Activated T-helper 2 cell treated with anti-CD3 and anti-CD28 coated beads, Interferon-gamma antibody, Interleukin-2, Interleukin-4, amounts not matched to agents 10 μg/mL and 5 μg/mL and 100 μg/mL, durations not matched to agents 14 hours and 24 hours and 36 hours (primary cell): ENCODE data around the gene AK4. TPM values are rescaled to one million over a fixed set of nuclear protein-coding genes. Genes with fewer than 3 reads are reported as not detected.
"Not testable (repeated sequence)": the region's sequence is repeated elsewhere in the genome, so short reads cannot be mapped to it uniquely, and the experiment has no call there.

Source experiments
- DNase-seq: peaks from one replicate; pipeline ENCODE4 v3.0.0; 2021; ENCODE audit warnings: low spot score
- H3K27ac Mint-ChIP-seq: one replicate; pipeline ENCODE4 v1.8.0; 2021; ENCODE audit warnings: mixed read lengths
- H3K27me3 Mint-ChIP-seq: one replicate; pipeline ENCODE4 v1.8.0; 2021; ENCODE audit warnings: low read depth, mixed read lengths
- H3K36me3 Mint-ChIP-seq: one replicate; pipeline ENCODE4 v1.8.0; 2021; ENCODE audit warnings: low read depth, mixed read lengths
- H3K4me1 Mint-ChIP-seq: one replicate; pipeline ENCODE4 v1.8.0; 2021; ENCODE audit warnings: low read depth, mixed read lengths
- H3K4me3 Mint-ChIP-seq: one replicate; pipeline ENCODE4 v1.8.0; 2021; ENCODE audit warnings: low read depth, mild to moderate bottlenecking, moderate library complexity, mixed read lengths
- H3K9me3 Mint-ChIP-seq: one replicate; pipeline ENCODE4 v1.8.0; 2021; ENCODE audit warnings: mixed read lengths
- intact Hi-C: fragments of 100-400 bp; cut with micrococcal nuclease; formaldehyde crosslinking; loops from one replicate; pipeline ENCODE4 v1.15.1; 2023
- total RNA-seq: library from RNA; stranded (reverse); gene quantifications from 2 replicates; pipeline ENCODE4 v1.2.3, GENCODE V29; 2022

AK4 gene
- total RNA-seq, 1 donor from 2014 or later: 109 TPM

DNA sequence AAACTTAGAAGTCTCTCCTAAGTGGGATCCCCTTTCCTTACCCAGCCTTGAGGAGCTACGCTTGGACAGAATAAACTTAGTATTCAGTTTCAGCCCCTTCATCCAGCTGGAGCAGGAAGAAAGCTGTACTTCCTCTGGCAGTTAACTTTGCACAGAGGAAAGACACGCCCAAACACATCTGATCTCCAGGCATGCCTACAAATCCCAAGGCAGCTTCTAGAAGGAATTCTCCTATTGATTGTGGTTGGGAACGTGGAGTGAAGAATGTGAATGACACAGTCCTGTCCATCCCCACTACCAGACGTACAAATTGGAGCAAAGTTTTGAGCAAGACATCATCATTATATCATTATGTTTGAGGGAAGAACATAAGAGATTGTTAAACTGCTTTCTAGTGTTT is 6.6 kb upstream of the AK4 start:
- Mint-ChIP-seq H3K9me3 (no peaks in the 10 kb centered on the region), H3K36me3 (no peaks in the 10 kb centered on the region), H3K4me3 (no peak overlapping the region), H3K27ac (no peak overlapping the region), H3K27me3 (peaks cover 27% of the 10 kb centered on the region), H3K4me1 (peaks cover 3% of the 10 kb centered on the region)
- intact Hi-C loops: loop anchor here (10.0 kb wide), 2 partner anchors 177 to 543 kb away; partner anchors contain the start of gene JAK1
- no peak for DNase-seq

DNA sequence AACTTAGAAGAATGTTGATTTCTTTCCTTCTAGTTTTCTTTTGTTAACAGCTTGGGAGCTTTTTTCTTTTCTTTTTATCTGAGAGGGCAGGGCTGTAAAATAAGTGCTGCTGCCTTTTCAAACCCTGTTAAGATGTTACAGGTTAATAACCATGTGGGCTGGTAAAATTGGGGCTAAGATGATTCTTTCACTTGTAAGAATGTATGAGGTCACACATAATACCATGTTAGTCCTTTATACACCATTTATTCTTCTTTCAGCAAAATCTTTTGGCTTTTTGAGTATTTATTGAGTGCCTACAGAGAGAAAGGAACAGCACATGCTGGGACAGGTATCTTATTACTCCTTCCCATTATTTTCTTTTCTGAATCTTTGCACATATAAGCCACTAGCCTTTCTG is 6.1 kb upstream of the AK4 start:
- H3K4me3 Mint-ChIP-seq: no peak overlapping the region
- DNase-seq: no peak
- no peak overlapping the region for H3K27ac Mint-ChIP-seq
- no peaks in the 10 kb centered on the region for H3K36me3 Mint-ChIP-seq
- intact Hi-C loops: loop anchor here (10.0 kb wide), 2 partner anchors 177 to 543 kb away; partner anchors contain the start of gene JAK1
- H3K27me3 Mint-ChIP-seq: peaks cover 27% of the 10 kb centered on the region
- peaks cover 8% of the 10 kb centered on the region for H3K4me1 Mint-ChIP-seq
- H3K9me3 Mint-ChIP-seq: no peaks in the 10 kb centered on the region

- not testable (repeated sequence) for H3K4me1 Mint-ChIP-seq, H3K36me3 Mint-ChIP-seq, DNase-seq, H3K4me3 Mint-ChIP-seq, H3K27ac Mint-ChIP-seq, H3K9me3 Mint-ChIP-seq
- intact Hi-C loops: loop anchor here (10.0 kb wide), 2 partner anchors 178 to 542 kb away; partner anchors contain the start of gene JAK1
- H3K27me3 Mint-ChIP-seq: peaks cover 27% of the 10 kb centered on the region
Measured at GRCh38 chr1:65143112-65143658, 4.8 kb upstream of the AK4 start.

GRCh38 chr1:65146908-65147423 is 1.0 kb upstream of the AK4 start:
- Mint-ChIP-seq H3K27ac (peak overlapping the region; percentile 81), H3K27me3 (peaks cover 20% of the 10 kb centered on the region), H3K9me3 (no peaks in the 10 kb centered on the region), H3K36me3 (peaks cover 30% of the 10 kb centered on the region), H3K4me1 (peaks cover 34% of the 10 kb centered on the region), H3K4me3 (peak overlapping the region; percentile 81)
- intact Hi-C loops: loop anchor here (10.0 kb wide), 2 partner anchors 182 to 538 kb away; partner anchors contain the start of gene JAK1
- DNase-seq: no peak

- no peaks in the 10 kb centered on the region for H3K9me3 Mint-ChIP-seq
- H3K4me3 Mint-ChIP-seq: peak overlapping the region; percentile 83
- H3K4me1 Mint-ChIP-seq: peaks cover 34% of the 10 kb centered on the region
- peaks cover 16% of the 10 kb centered on the region for H3K27me3 Mint-ChIP-seq
- H3K36me3 Mint-ChIP-seq: peaks cover 32% of the 10 kb centered on the region
- intact Hi-C loops: loop anchor here (2.0 to 10.0 kb wide), 4 partner anchors 61 to 537 kb away; partner anchors contain the start of gene JAK1
- DNase-seq: peak; percentile 43
- peak overlapping the region; percentile 88 for H3K27ac Mint-ChIP-seq
Measured at GRCh38 chr1:65147424-65148177, 402 bp upstream of the AK4 start.

DNA sequence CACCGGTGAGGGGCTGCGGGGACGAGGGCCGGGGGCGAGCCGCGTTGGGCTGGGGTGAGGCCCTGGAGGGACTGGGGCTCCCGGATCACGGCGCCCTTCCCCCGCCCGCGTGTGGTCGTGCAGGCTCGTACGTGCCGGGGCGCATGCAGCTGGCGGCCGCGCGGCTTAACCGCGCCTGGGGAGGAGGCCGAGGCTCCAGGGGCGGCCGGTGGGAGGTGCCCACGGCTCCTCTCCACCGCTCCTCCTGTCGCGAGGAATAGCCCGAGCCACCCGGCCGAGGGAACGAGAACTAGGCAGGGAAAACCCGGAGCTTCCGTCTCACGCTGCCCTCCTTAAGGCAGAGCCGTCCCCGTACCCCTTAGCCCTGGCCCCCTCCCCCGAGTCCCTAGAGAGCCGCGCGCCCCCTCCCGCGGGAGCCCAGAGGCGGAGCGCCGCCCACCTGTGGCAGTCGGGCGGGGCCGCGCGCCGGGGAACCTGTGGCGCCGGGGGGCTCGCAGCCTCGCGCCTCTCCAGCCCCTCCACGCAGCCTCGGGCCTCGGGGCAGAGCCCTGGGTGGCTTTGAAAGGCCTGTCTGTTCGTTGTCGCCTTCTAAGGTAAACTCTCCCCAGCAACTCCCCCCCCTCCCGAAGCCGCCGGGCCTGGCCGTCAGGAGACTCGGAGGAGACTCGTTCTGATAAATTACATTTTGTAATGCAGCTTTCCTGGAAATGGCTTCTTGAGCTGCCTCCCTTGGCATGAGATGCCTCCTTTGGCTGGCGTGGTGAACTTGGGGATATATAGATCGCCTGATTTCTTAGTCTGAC is 746 bp downstream of the AK4 start:
- peak overlapping the region; percentile 90 for H3K4me3 Mint-ChIP-seq
- H3K27ac Mint-ChIP-seq: peak overlapping the region; percentile 88
- peaks cover 40% of the 10 kb centered on the region for H3K36me3 Mint-ChIP-seq
- intact Hi-C loops: loop anchor here (1.0 to 10.0 kb wide), 6 partner anchors 60 to 536 kb away; partner anchors contain the start of genes JAK1, LEPR and LEPROT
- no peaks in the 10 kb centered on the region for H3K9me3 Mint-ChIP-seq
- peak; percentile 43 for DNase-seq
- peaks cover 40% of the 10 kb centered on the region for H3K4me1 Mint-ChIP-seq
- H3K27me3 Mint-ChIP-seq: peaks cover 14% of the 10 kb centered on the region

DNA sequence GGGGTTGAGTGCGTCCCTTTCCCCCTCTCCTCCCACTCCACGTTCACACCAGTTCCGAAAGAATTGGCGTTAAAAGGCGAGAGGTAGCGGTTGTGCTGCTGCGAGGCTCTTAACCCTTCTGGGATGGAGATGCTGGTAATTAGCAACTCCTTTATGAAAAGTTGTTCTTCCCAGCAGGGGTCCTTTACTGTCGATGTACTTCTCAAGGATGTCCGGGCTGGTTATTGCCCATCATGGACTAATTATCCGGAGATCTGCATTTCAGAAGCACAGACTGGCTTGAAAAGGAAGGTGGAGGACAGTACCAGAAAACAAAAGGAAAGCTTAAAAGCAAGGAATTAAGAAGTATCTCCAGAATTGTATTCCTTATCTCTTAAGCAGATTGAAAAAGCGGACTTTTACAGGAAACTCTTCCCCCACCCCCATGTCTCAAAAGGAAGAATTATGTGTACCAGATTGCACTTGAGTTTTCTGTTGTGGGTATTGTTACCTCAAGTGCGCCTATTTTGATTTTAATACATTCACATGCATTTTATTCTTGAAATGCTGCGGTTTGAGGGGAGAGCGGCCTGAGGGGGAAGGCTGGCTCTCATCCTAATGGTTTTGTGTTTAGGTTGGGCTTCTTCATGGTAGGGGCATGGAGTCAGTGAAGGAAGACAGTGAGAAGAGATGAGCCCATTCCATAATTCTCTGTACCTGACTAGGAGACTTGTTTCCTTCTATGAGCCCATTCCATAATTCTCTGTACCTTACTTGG is 1.5 kb downstream of the AK4 start:
- peaks cover 48% of the 10 kb centered on the region for H3K36me3 Mint-ChIP-seq
- peaks cover 11% of the 10 kb centered on the region for H3K27me3 Mint-ChIP-seq
- DNase-seq: no peak
- peak overlapping the region; percentile 90 for H3K4me3 Mint-ChIP-seq
- peaks cover 43% of the 10 kb centered on the region for H3K4me1 Mint-ChIP-seq
- no peaks in the 10 kb centered on the region for H3K9me3 Mint-ChIP-seq
- peak overlapping the region; percentile 86 for H3K27ac Mint-ChIP-seq
- intact Hi-C loops: loop anchor here (1.0 to 10.0 kb wide), 6 partner anchors 59 to 535 kb away; partner anchors contain the start of genes JAK1, LEPR and LEPROT

GRCh38 chr1:65150108-65150463 is 2.1 kb downstream of the AK4 start:
- Mint-ChIP-seq H3K27me3 (peaks cover 6% of the 10 kb centered on the region), H3K27ac (no peak overlapping the region), H3K9me3 (no peaks in the 10 kb centered on the region), H3K36me3 (peaks cover 50% of the 10 kb centered on the region), H3K4me1 (peaks cover 43% of the 10 kb centered on the region), H3K4me3 (peak overlapping the region; percentile 90)
- intact Hi-C loops: no loop called here
- no peak for DNase-seq

DNA sequence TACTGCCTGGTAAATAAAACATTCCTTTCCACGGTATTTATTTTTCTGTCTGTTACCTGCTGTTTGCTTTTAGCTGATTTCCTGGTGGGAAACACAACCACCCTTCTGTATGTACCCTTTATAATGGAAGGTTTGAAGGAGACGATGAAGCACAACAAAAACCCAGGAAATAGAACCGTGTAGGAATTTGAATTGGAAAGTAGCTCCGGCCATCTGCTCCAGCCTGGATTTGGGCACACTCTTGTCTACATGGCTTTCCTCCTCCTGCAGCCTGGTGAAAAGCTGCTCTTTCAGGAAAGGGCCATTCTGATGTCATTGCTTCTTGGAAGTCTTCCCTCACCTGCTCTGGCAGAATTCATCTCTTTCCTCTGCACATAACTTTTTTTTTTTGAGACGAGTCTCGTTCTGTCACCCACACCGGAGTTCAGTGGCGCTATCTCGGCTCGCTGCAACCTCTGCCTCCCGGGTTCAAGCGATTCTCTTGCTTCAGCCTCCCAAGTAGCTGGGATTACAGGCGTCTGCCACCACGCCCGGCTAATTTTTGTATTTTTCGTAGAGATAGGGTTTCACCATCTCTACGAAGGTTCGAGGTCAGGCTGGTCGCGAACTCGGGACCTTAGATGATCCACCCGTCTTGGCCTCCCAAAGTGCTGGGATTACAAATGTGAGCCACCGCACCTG is 2.7 kb downstream of the AK4 start:
- Mint-ChIP-seq H3K27ac (no peak overlapping the region), H3K4me1 (peaks cover 43% of the 10 kb centered on the region), H3K4me3 (peak overlapping the region; percentile 17), H3K27me3 (peaks cover under 1% of the 10 kb centered on the region), H3K9me3 (no peaks in the 10 kb centered on the region), H3K36me3 (peaks cover 50% of the 10 kb centered on the region)
- no peak for DNase-seq
- intact Hi-C loops: no loop called here

GRCh38 chr1:65151641-65152040 is 3.6 kb downstream of the AK4 start:
- Mint-ChIP-seq H3K27ac (no peak overlapping the region), H3K9me3 (no peaks in the 10 kb centered on the region), H3K4me1 (peaks cover 38% of the 10 kb centered on the region), H3K27me3 (no peaks in the 10 kb centered on the region), H3K4me3 (no peak overlapping the region), H3K36me3 (peaks cover 50% of the 10 kb centered on the region)
- intact Hi-C loops: no loop called here
- no peak for DNase-seq

GRCh38 chr1:65153635-65154034 is 5.6 kb downstream of the AK4 start:
- no peaks in the 10 kb centered on the region for H3K9me3 Mint-ChIP-seq
- peaks cover 55% of the 10 kb centered on the region for H3K36me3 Mint-ChIP-seq
- H3K27me3 Mint-ChIP-seq: no peaks in the 10 kb centered on the region
- no peak overlapping the region for H3K4me3 Mint-ChIP-seq
- peaks cover 41% of the 10 kb centered on the region for H3K4me1 Mint-ChIP-seq
- DNase-seq: no peak
- no peak overlapping the region for H3K27ac Mint-ChIP-seq
- intact Hi-C loops: no loop called here
